ENCODE measurements around the gene ZNF746. TPM values are rescaled to one million over a fixed set of nuclear protein-coding genes. Genes with fewer than 3 reads are reported as not detected.

Gene ZNF746
- total and polyA plus RNA-seq, 2 donors (not counting 1 experiment from before 2014, with no cell fraction given), result 5.9 to 21.5 TPM

DNA sequence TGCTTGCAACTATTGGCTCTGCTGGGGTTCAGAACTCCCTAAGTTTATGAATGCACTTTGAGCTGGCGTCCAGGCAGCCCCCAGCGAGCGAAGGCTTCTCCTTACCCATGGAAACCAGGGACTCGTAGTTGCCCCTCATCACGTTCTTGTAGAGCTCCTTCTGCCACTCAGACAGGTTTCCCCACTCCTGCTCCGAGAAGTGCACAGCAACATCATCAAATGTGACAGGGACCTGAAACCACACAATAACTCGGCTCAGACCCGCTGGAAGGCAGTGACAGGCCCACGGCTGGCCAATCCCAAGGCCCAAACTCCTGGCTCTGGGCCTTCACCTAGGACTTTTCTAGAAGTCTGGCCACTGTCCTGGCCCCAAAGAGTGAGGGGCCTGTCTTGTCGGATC is 43.6 kb downstream of the ZNF746 start:
- TF ChIP-seq CTCF (conservative IDR thresholded peaks at IDR 0.05 in 1 of 2, IDR thresholded peaks at IDR 0.05 in 1 of 2; ENCODE audit: low read depth in 1 of 2, low read length in 2 of 2) (no peak), EZH2 (IDR thresholded peaks at IDR 0.05; ENCODE audit: low read length, missing control alignments) (no peak)
- Histone ChIP-seq H3K9ac (ENCODE audit: insufficient read depth, low read length) (no peak overlapping the region), H3K4me3 (replicated peaks in 1 of 4; ENCODE audit: control extremely low read depth in 1 of 4, insufficient read depth in 1 of 4, low read depth in 3 of 4, low read length in 4 of 4) (no peak overlapping the region), H3K27ac (ENCODE audit: insufficient read depth, low read length) (no peak overlapping the region), H3K4me1 (ENCODE audit: control insufficient read depth, extremely low read depth, insufficient read depth, low read length) (no peaks in the 10 kb centered on the region), H4K20me1 (ENCODE audit: control insufficient read depth, extremely low read depth, insufficient read depth, low read length) (no peaks in the 10 kb centered on the region), H3K27me3 (ENCODE audit: control insufficient read depth, insufficient read depth, low read length) (no peaks in the 10 kb centered on the region), H3K79me2 (ENCODE audit: control insufficient read depth, insufficient read depth, low read length) (peaks cover 26% of the 10 kb centered on the region), H3K4me2 (ENCODE audit: extremely low read depth, insufficient read depth, low read length) (no peak overlapping the region), H3K36me3 (ENCODE audit: control insufficient read depth, insufficient read depth, low read length) (peaks cover 23% of the 10 kb centered on the region), H3K9me3 (ENCODE audit: control insufficient read depth, insufficient read depth, low read depth, low read length) (no peaks in the 10 kb centered on the region), H2AFZ (ENCODE audit: low read length) (no peak overlapping the region)
- no peak for DNase-seq (ENCODE audit: low read depth in 2 of 2)

DNA sequence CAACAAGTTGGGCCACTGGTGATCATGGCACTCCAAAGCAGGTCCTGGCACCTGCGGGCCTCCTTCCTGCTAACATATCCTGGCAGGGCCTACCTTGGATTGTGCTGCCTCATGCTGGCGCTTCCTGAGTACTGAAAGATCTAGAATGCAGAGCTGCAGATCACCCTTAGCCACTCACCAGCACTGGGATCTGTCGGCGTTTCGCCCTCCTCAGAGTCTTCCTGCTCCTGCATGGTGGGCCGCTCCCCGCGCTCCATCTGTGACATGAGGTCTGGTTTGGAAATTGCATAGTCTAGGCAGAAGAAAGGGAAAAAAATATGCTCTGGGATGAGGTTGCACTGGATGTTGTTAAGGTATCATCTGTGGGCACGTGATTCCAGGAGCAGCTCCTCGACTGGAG is 46.8 kb downstream of the ZNF746 start:
- Histone ChIP-seq H3K4me2 (ENCODE audit: extremely low read depth, insufficient read depth, low read length) (no peak overlapping the region), H3K4me1 (ENCODE audit: control insufficient read depth, extremely low read depth, insufficient read depth, low read length) (no peaks in the 10 kb centered on the region), H2AFZ (ENCODE audit: low read length) (no peak overlapping the region), H3K27ac (ENCODE audit: insufficient read depth, low read length) (no peak overlapping the region), H3K4me3 (replicated peaks in 1 of 4; ENCODE audit: control extremely low read depth in 1 of 4, insufficient read depth in 1 of 4, low read depth in 3 of 4, low read length in 4 of 4) (no peak overlapping the region), H3K36me3 (ENCODE audit: control insufficient read depth, insufficient read depth, low read length) (peaks cover 24% of the 10 kb centered on the region), H3K27me3 (ENCODE audit: control insufficient read depth, insufficient read depth, low read length) (no peaks in the 10 kb centered on the region), H4K20me1 (ENCODE audit: control insufficient read depth, extremely low read depth, insufficient read depth, low read length) (no peaks in the 10 kb centered on the region), H3K9ac (ENCODE audit: insufficient read depth, low read length) (no peak overlapping the region), H3K9me3 (ENCODE audit: control insufficient read depth, insufficient read depth, low read depth, low read length) (no peaks in the 10 kb centered on the region), H3K79me2 (ENCODE audit: control insufficient read depth, insufficient read depth, low read length) (no peaks in the 10 kb centered on the region)
- TF ChIP-seq EZH2 (IDR thresholded peaks at IDR 0.05; ENCODE audit: low read length, missing control alignments) (no peak), CTCF (conservative IDR thresholded peaks at IDR 0.05 in 1 of 2, IDR thresholded peaks at IDR 0.05 in 1 of 2; ENCODE audit: low read depth in 1 of 2, low read length in 2 of 2) (no peak)
- DNase-seq (ENCODE audit: low read depth in 2 of 2), result no peak

GRCh38 chr7:149449897-149450296 is 47.7 kb downstream of the ZNF746 start:
- no peaks in the 10 kb centered on the region for H3K27me3 ChIP-seq (ENCODE audit: control insufficient read depth, insufficient read depth, low read length)
- no peaks in the 10 kb centered on the region for H3K4me1 ChIP-seq (ENCODE audit: control insufficient read depth, extremely low read depth, insufficient read depth, low read length)
- no peaks in the 10 kb centered on the region for H3K79me2 ChIP-seq (ENCODE audit: control insufficient read depth, insufficient read depth, low read length)
- H3K4me3 ChIP-seq (replicated peaks in 1 of 4; ENCODE audit: control extremely low read depth in 1 of 4, insufficient read depth in 1 of 4, low read depth in 3 of 4, low read length in 4 of 4), result no peak overlapping the region
- H3K9me3 ChIP-seq (ENCODE audit: control insufficient read depth, insufficient read depth, low read depth, low read length), result no peaks in the 10 kb centered on the region
- peaks cover 21% of the 10 kb centered on the region for H3K36me3 ChIP-seq (ENCODE audit: control insufficient read depth, insufficient read depth, low read length)
- no peak overlapping the region for H3K9ac ChIP-seq (ENCODE audit: insufficient read depth, low read length)
- H3K4me2 ChIP-seq (ENCODE audit: extremely low read depth, insufficient read depth, low read length), result no peak overlapping the region
- H4K20me1 ChIP-seq (ENCODE audit: control insufficient read depth, extremely low read depth, insufficient read depth, low read length), result no peaks in the 10 kb centered on the region
- TF ChIP-seq EZH2 (IDR thresholded peaks at IDR 0.05; ENCODE audit: low read length, missing control alignments) (no peak), CTCF (conservative IDR thresholded peaks at IDR 0.05 in 1 of 2, IDR thresholded peaks at IDR 0.05 in 1 of 2; ENCODE audit: low read depth in 1 of 2, low read length in 2 of 2) (no peak)
- no peak overlapping the region for H3K27ac ChIP-seq (ENCODE audit: insufficient read depth, low read length)
- no peak overlapping the region for H2AFZ ChIP-seq (ENCODE audit: low read length)
- DNase-seq (ENCODE audit: low read depth in 2 of 2), result no peak
